Caki2 (cell line): ENCODE results near the gene SEC16B. TPM values are rescaled to one million over a fixed set of nuclear protein-coding genes. Genes with fewer than 3 reads are reported as not detected.

ENCODE experiments used
- DNase-seq: peaks from one replicate; pipeline ENCODE4 v3.0.0-alpha.2; 2015; ENCODE audit warnings: low read depth
- in situ Hi-C: cut with HindIII; loops from 2 replicates; pipeline ENCODE4 v1.10.0; 2016; ENCODE audit warnings: low sequenced_read_pairs, low pct_unique_long_range_greater_than_20kb, mixed read lengths
- total RNA-seq: library from RNA; depleted of rRNA; stranded (reverse); fragments of >200 nt; shearing (Covaris generic); gene quantifications from 2 replicates; pipeline ENCODE4 v1.2.3, GENCODE V29; 2014; ENCODE audit warnings: low replicate concordance

Gene SEC16B
- total RNA-seq, 1 experiment from 2014 or later = 4.2 TPM

DNA sequence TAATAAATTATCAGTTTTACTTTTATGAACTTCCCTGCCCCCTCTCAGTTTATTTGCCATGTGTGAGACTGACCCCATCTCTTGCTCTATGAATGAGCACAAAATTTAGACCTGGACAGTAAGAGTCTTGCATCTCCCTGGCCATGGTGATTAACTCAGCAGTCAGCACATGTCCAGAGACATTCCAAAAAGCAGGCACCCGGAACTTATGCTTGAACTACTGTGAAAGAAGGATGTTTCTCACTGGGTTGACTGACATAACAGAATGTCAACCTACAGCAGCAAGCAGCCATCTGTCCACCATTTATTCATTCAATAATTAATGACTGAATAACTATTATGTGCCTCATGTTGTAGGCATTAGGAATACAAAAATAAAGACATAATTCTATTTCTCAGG lies 11.3 kb upstream of the SEC16B start:
- in situ Hi-C loops = no loop called here
- DNase-seq = no peak

DNA sequence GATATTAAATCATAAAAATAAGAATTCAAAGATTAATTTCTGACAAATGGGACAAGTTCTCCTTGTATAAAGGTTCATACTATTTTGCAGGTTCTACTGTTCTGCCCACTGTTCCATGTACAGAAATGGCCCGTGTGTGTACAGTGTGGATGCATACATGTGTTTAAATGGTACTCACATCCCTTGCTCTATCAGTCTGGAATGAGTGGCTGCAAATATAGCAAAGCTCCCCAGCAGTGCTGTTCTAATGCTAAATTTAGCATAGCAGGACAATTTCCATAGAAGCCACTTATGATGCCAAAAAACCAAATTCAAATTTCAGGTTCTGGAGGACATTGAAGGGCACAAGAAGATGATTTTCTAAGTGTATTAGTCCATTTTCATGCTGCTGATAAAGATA lies 9.4 kb upstream of the SEC16B start:
- DNase-seq = no peak
- in situ Hi-C loops = no loop called here

DNA sequence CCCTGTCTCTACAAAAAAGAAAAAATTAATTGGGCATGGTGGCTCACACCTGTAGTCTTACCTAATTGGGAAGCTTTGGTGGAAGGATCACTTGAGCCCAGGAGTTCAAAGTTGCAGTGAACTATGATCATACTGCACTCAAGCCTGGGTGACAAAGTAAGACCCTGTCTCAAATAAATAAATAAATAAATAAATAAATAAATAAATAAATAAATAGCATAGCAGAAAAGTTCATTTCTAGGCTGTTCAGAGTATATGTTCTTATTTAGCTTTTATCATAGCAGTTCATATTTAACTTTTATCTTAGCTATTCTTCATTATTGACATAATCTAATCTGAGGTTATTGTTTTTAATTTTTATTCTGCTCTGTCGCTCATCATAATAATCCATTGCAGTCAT lies 8.7 kb upstream of the SEC16B start:
- in situ Hi-C loops = no loop called here

DNA sequence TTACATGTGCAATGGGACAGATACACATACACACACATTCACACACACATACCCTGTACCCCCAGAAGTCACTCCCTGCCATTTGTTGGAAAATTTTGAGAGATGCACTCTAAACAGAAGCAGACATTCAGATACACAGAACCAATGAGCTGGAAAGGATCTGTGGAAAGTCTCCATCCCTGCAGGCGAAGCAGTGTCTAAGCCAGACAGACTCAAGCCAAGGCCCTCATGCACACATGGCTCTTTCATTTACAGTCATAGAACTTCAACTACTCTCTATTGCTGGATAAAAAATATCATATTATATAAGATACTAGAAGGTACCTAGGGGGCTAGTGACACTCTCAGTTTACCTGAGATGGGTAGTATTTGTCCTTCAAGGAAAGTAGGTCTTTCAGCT lies 7.3 kb upstream of the SEC16B start:
- in situ Hi-C loops = no loop called here
- DNase-seq = no peak

More for the DNA sequence above, 8.7 kb upstream of the SEC16B start:
- no peak for DNase-seq

GRCh38 chr1:177976596-177976995 lies 6.7 kb upstream of the SEC16B start:
- in situ Hi-C loops = no loop called here
- no peak for DNase-seq

DNA sequence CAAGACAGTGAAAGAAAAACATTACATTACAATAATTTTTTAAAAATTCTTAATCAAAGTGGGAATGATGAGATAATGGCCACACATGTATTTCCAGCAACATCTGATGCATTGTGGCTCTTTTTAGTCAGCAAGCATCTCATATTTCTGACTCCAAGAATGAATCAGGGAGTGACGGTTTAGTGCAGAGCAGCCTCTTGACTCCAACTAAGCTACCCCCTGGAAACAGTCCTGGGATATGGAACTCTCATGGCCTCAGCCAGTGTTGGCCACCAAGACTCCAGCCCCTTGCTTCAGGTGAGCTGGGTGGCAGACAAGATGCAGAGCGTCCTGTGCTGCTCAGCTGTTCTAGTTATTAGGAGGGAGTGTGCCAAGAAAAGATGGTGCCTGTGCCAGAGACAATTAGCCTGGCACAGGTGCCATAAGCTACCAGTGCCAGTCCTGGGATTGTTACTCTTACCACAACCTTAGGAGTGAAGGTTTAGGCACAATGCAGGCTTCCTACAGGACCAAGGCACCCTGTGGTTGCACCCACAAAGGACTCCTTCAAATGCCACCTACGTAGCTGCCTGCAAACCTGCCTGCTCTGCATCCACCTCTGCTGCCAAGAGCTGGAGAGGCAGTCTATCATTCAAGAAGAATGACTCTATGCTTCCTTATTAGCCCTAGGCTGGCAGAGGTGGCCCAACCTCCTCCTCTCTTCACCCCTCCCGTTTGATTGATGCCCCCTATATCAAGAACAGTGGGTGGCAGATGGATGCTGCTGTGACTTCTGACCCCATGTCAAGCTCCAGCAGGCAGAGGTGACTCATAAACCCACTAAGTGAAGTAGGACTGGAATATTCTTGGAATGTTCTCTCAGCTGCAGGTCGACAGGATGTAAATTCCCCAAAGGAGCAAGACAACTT lies 6.0 kb upstream of the SEC16B start:
- in situ Hi-C loops = no loop called here
- peak; percentile 85 for DNase-seq

GRCh38 chr1:177973585-177973984 lies 3.7 kb upstream of the SEC16B start:
- no peak for DNase-seq
- in situ Hi-C loops = no loop called here

- DNase-seq = no peak
- in situ Hi-C loops = no loop called here
Measured at GRCh38 chr1:177969109-177969508, 749 bp downstream of the SEC16B start.

- DNase-seq = no peak
- in situ Hi-C loops = no loop called here
Measured at GRCh38 chr1:177966199-177966598, 3.7 kb downstream of the SEC16B start.

GRCh38 chr1:177965293-177965692 lies 4.6 kb downstream of the SEC16B start:
- no peak for DNase-seq
- in situ Hi-C loops = no loop called here

- in situ Hi-C loops = no loop called here
- DNase-seq = no peak
Measured at GRCh38 chr1:177964336-177964735, 5.5 kb downstream of the SEC16B start.

- in situ Hi-C loops = no loop called here
- no peak for DNase-seq
Measured at GRCh38 chr1:177960939-177961622, 8.8 kb downstream of the SEC16B start.

DNA sequence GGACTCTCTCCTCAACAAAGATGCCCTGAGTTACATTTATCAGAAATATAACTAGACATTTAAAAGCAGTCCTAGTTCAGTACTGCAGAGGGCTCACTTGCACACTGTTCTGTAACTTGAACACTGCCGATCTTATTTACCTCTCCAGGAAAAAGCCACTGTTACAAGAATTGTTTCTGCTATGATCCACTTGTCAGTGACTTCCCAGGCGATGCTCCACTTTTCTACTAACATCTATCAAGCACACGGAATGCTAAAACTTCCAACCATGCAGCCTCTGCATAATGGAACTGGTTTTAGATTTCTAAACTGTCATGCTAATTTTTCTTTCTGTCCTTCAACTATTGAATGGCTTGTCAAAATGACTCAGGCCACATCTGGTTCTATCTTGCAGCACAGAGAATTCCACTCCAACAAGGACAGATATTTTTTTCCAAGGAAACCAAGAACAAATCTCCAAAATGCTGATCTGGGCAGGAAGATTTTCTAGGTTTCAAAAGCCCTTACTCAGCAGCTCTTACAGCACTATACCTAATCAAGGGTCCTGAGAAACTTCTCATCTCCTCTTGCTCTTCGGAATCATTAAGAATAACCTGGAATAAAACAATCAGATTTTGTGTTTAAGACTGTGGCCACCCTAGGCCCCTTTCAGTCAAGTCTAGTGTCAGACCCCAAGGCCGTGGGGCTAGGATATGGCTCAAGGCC lies 9.9 kb downstream of the SEC16B start:
- no peak for DNase-seq
- in situ Hi-C loops = no loop called here

GRCh38 chr1:177958092-177958491 lies 11.8 kb downstream of the SEC16B start:
- DNase-seq = no peak
- in situ Hi-C loops = no loop called here

GRCh38 chr1:177954076-177954475 lies 15.8 kb downstream of the SEC16B start:
- no peak for DNase-seq
- in situ Hi-C loops = no loop called here

DNA sequence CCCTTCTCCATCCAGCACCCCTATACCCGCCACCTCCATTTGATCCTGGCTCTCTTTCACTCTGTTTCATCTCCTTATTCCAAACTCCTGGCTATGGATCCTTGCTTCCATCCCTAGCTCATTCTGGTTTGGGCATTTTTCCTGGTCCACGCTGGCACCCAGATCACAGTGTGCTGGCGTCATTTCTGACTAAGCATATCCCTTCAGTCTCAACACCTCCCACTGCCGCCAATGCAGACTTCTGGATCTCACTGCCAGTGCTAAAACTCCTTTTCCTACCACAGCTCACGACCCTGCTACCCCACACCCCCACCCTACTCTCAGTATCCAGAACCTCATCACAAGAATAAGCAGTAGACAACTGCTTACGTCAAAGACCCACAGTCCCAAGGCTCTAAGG lies 16.3 kb downstream of the SEC16B start:
- no peak for DNase-seq
- in situ Hi-C loops = no loop called here

- in situ Hi-C loops = no loop called here
- no peak for DNase-seq
Measured at GRCh38 chr1:177952691-177953090, 17.2 kb downstream of the SEC16B start.

GRCh38 chr1:177952249-177952648 lies 17.6 kb downstream of the SEC16B start:
- in situ Hi-C loops = no loop called here
- no peak for DNase-seq

DNA sequence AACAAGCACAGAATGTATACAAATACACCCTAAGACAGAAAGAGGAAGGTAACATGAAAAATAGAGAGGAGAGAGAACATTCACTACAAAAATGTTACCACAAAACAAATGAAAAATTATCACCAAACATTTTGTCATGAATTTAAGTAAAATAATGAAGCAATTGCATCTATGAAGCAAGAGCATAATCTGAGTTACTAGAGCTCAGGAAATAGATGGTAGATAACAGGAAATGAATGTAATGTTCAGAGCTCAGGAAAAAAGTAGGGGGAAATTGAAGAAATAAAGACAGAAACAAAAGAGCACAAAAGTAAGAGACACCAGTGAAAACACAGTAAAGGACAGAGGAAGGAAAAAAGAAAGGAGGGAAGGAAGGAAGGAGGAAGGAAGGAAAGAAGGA lies 19.4 kb downstream of the SEC16B start:
- in situ Hi-C loops = no loop called here
- DNase-seq = no peak
